GM10266 (cell line): ENCODE data around the gene EPN2.
A peak's percentile ranks its signal among the peaks of the same experiment; 100 is the strongest.

Source experiments
- DNase-seq: peaks from one replicate; pipeline ENCODE4 v3.0.0; 2012; ENCODE audit errors: extremely low spot score
- TF ChIP-seq, protein P1 (sequence below): IDR thresholded peaks from 2 replicates; pipeline ENCODE4 v1.5.1; 2012; ENCODE audit warnings: mild to moderate bottlenecking, low read depth; ENCODE audit not compliant: control insufficient read depth, insufficient read depth; ENCODE audit errors: missing control alignments

EPN2 gene

DNA sequence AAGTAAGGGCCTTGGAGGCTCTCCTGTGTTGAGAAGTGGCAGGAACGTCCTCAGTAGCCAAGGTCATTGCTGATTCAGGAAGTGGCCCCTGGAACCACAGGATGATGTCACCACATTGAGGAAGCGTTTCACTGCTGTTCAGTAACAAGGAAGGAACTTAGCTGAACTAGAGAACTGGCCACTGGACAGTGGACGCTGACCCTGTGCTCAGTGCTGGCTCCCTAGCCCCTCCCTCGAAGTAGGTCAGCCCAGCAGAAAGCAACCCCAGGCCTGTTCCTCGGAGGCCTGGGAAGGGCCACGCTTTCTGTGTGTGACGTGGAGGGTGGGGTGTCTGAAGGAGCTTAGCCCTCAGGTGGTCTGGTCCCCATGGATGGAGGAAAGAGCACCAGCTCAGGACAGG, 67.0 kb downstream of the EPN2 start:
- TF ChIP-seq, protein P1, sequence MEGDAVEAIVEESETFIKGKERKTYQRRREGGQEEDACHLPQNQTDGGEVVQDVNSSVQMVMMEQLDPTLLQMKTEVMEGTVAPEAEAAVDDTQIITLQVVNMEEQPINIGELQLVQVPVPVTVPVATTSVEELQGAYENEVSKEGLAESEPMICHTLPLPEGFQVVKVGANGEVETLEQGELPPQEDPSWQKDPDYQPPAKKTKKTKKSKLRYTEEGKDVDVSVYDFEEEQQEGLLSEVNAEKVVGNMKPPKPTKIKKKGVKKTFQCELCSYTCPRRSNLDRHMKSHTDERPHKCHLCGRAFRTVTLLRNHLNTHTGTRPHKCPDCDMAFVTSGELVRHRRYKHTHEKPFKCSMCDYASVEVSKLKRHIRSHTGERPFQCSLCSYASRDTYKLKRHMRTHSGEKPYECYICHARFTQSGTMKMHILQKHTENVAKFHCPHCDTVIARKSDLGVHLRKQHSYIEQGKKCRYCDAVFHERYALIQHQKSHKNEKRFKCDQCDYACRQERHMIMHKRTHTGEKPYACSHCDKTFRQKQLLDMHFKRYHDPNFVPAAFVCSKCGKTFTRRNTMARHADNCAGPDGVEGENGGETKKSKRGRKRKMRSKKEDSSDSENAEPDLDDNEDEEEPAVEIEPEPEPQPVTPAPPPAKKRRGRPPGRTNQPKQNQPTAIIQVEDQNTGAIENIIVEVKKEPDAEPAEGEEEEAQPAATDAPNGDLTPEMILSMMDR = no peak
- DNase-seq = no peak

- TF ChIP-seq, protein P1 = no peak
- DNase-seq = no peak
Observed at GRCh38 chr17:19304751-19305150, 67.6 kb downstream of the EPN2 start.

GRCh38 chr17:19305256-19305655, 68.1 kb downstream of the EPN2 start:
- no peak for DNase-seq
- TF ChIP-seq, protein P1 = no peak

- TF ChIP-seq, protein P1 = no peak
- DNase-seq = no peak
Observed at GRCh38 chr17:19305761-19306159, 68.6 kb downstream of the EPN2 start.

- TF ChIP-seq, protein P1 = no peak
- DNase-seq = peak; percentile 70
Observed at GRCh38 chr17:19306160-19307111, 69.3 kb downstream of the EPN2 start.

- TF ChIP-seq, protein P1 = no peak
Observed at GRCh38 chr17:19307521-19307920, 70.4 kb downstream of the EPN2 start.

GRCh38 chr17:19308398-19308797, 71.2 kb downstream of the EPN2 start:
- DNase-seq = no peak
- TF ChIP-seq, protein P1 = no peak

More at GRCh38 chr17:19307521-19307920, 70.4 kb downstream of the EPN2 start:
- DNase-seq = no peak
